Thymus (tissue), 11 donors: ENCODE measurements around the gene ITPKB. TPM values are rescaled to one million over a fixed set of nuclear protein-coding genes. Genes with fewer than 3 reads are reported as not detected.
"Not testable (repeated sequence)": the region's sequence is repeated elsewhere in the genome, so short reads cannot be mapped to it uniquely, and the experiment has no call there.

Source experiments
- DNase-seq, 9 donors: peaks; one replicate each; pipeline ENCODE4 v3.0.0-alpha.2; 2013; ENCODE audit warnings: low spot score in 9 of 9, low read depth in 6 of 9, missing footprints in 1 of 9
- H3K27ac ChIP-seq, 2 donors: one replicate each; pipeline ENCODE4 v1.5.1; 2013; ENCODE audit warnings: control low read depth in 1 of 2, low read depth in 1 of 2, low read length in 1 of 2, mild to moderate bottlenecking in 1 of 2, moderate library complexity in 1 of 2
- H3K27me3 ChIP-seq, 2 donors: one replicate each; pipeline ENCODE4 v1.5.1; 2013; ENCODE audit warnings: low read length in 1 of 2; ENCODE audit not compliant: control insufficient read depth in 2 of 2, insufficient read depth in 1 of 2
- H3K36me3 ChIP-seq, 2 donors: one replicate each; pipeline ENCODE4 v1.5.1; 2013; ENCODE audit warnings: low read length in 1 of 2, mild to moderate bottlenecking in 1 of 2, moderate library complexity in 1 of 2; ENCODE audit not compliant: control insufficient read depth in 2 of 2, insufficient read depth in 2 of 2
- H3K4me1 ChIP-seq, 2 donors: one replicate each; pipeline ENCODE4 v1.5.1; 2013; ENCODE audit warnings: low read length in 2 of 2; ENCODE audit not compliant: control insufficient read depth in 2 of 2, insufficient read depth in 2 of 2
- H3K4me3 ChIP-seq, 2 donors: one replicate each; pipeline ENCODE4 v1.5.1; 2013; ENCODE audit warnings: low read length in 2 of 2, control low read depth in 1 of 2, mild to moderate bottlenecking in 1 of 2
- H3K9me3 ChIP-seq, 2 donors: one replicate each; pipeline ENCODE4 v1.5.1; 2013; ENCODE audit warnings: low read length in 1 of 2, mild to moderate bottlenecking in 1 of 2; ENCODE audit not compliant: control insufficient read depth in 2 of 2, insufficient read depth in 1 of 2
- WGBS: extraction: QIAGEN DNeasy Blood & Tissue Kit; methylation state at CpG from one replicate; pipeline ENCODE4 v1.1.7; 2013; 5-methylcytosine and 5-hydroxymethylcytosine counted together
- polyA plus RNA-seq: library from polyadenylated mRNA; stranded (reverse); fragments of 200-250 nt; gene quantifications from one replicate; pipeline ENCODE4 v1.2.3, GENCODE V29; 2013
- total RNA-seq: library from RNA; stranded (reverse); fragments of 120-200 nt; gene quantifications from one replicate; pipeline ENCODE4 v1.2.4, GENCODE V29; 2013
- donor health status: healthy.

ITPKB gene
- total and polyA plus RNA-seq, 2 donors = 22.7 to 32.0 TPM

DNA sequence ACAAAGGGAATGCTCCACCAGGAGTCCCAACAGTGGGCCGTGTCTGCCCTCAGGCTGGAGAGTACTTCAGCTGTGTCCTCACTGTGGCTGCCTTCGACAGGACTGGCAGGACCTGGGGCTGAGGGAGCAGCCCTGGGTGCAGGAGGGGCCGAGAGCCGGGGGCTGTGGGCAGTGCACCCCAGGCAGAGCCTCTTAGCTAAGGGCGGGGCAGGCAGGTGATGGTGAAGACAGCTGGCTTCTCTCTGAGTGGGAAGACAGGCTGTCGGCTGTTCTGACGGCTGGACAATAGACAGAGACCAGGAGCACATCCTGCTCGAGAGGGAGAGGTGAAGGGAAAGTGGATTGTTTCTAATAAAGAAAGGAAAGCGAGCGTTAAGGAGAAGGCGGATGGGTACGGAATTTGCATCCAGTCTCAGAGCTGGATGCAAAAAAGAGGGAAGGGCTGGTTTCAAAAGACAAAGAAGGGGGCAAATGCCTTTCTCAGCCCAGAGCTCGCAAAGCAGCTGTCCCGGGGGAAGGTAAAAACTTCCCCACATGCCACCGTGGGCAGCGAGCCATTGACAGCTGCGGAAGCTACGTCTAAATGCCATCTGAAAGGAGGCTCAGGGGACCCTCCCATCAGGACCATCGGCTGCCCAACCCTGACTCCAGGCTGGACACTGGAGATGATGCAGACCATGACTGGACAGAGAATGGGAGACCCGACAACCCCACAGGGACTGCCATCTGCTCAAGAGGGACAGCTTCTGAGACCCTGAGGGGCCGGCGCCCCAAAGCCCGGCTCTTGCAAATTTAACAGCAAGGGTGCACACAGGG lies 98.6 kb downstream of the ITPKB start:
- Histone ChIP-seq H3K9me3 (no peaks in the 10 kb centered on the region), H3K27me3 (no peaks in the 10 kb centered on the region), H3K4me3 (no peak overlapping the region), H3K36me3 (peaks cover 95 to 96% of the 10 kb centered on the region in 2 donors), H3K27ac (no peak overlapping the region), H3K4me1 (peaks cover 15 to 35% of the 10 kb centered on the region in 2 donors)
- DNase-seq = no peak
- 97% methylated on average over 23 of the region's 23 CpGs for WGBS

DNA sequence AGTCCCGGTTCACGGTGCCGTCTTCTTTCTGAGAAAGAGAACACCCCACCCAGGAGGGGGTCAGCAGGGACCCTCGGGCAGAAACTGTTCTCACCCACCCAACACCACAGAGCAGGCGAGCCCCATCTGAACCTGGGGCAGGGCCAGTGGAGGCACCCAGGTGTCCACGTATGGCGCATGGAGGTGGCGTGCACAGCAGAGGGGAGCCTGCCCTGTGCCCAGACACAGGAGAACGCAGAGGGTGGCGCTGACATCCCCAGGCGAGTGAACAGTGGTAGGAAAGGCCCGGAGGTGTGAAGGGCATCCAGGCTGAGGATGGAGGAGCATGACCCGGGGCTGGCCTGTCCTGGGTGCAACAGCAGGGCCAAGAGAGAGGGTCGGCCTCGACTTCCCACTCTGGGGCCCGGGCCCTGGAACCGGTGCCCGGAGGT lies 99.4 kb downstream of the ITPKB start:
- no peak overlapping the region for H3K4me3 ChIP-seq
- no peaks in the 10 kb centered on the region for H3K9me3 ChIP-seq
- peaks cover 92 to 96% of the 10 kb centered on the region in 2 donors for H3K36me3 ChIP-seq
- H3K4me1 ChIP-seq = peaks cover 9 to 28% of the 10 kb centered on the region in 2 donors
- no peaks in the 10 kb centered on the region for H3K27me3 ChIP-seq
- no peak for DNase-seq
- 98% methylated on average over 18 of the region's 18 CpGs for WGBS
- no peak overlapping the region for H3K27ac ChIP-seq

- Histone ChIP-seq H3K4me1 (peaks cover 4 to 26% of the 10 kb centered on the region in 2 donors), H3K36me3 (peaks cover 92 to 97% of the 10 kb centered on the region in 2 donors)
- not testable (repeated sequence) for H3K9me3 ChIP-seq, DNase-seq, H3K27ac ChIP-seq, H3K4me3 ChIP-seq, H3K27me3 ChIP-seq
- 99% methylated on average over 8 of the region's 8 CpGs for WGBS
Measured at GRCh38 chr1:226639206-226639605, 99.9 kb downstream of the ITPKB start.

GRCh38 chr1:226638608-226639007 lies 100.5 kb downstream of the ITPKB start:
- 95% methylated on average over 16 of the region's 16 CpGs for WGBS
- no peak for DNase-seq
- peaks cover 2 to 26% of the 10 kb centered on the region in 2 donors for H3K4me1 ChIP-seq
- peaks cover 93 to 99% of the 10 kb centered on the region in 2 donors for H3K36me3 ChIP-seq
- no peaks in the 10 kb centered on the region for H3K27me3 ChIP-seq
- H3K4me3 ChIP-seq = no peak overlapping the region
- H3K27ac ChIP-seq = no peak overlapping the region
- no peaks in the 10 kb centered on the region for H3K9me3 ChIP-seq

GRCh38 chr1:226638001-226638601 lies 101.0 kb downstream of the ITPKB start:
- no peak overlapping the region for H3K4me3 ChIP-seq
- H3K36me3 ChIP-seq = peaks cover 94 to 99% of the 10 kb centered on the region in 2 donors
- 89% methylated on average over 10 of the region's 10 CpGs for WGBS
- DNase-seq = no peak
- H3K27ac ChIP-seq = no peak overlapping the region
- H3K27me3 ChIP-seq = no peaks in the 10 kb centered on the region
- H3K9me3 ChIP-seq = no peaks in the 10 kb centered on the region
- peaks cover 0 to 26% of the 10 kb centered on the region in 2 donors for H3K4me1 ChIP-seq

DNA sequence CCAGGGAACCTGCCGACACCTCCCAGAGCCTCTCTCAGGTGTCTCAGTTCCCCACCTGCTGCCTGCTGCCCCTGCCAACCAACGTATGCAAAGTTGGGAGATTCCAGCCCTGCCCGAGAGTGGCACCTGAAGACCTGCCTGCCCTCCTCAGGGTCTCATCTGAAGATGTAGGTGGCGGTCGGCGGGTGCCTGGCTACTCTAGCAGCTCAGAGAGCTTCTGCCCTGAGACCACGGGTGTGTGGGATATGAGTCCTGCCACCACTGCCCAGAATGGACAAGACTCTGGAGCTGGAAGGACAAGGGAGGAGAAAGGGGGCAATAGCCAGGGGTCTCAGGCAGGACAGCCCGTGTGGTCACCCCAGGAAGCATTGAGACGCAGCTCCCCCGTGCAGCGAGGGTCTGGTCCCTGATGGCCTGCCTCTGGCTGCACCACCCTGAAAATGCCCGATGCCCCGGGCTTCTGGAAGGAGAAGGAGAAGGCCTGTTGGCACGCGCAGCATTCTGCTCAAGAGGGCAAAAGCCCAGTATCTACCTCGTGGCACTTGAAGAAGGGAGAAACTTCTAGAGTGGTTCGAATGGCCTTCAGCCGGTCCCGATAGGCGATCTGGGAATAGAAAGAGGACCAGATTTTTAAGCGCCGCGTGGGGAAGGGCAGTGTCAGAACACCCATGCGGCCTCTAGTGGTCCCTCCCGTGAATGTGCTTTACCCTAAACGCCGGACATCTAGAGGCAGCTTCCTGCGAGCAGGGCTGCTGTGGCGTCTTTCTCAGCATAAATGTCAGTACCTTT lies 101.7 kb downstream of the ITPKB start:
- Histone ChIP-seq H3K9me3 (no peaks in the 10 kb centered on the region), H3K4me3 (no peak overlapping the region), H3K36me3 (peaks cover 94 to 99% of the 10 kb centered on the region in 2 donors), H3K4me1 (peaks cover 0 to 24% of the 10 kb centered on the region in 2 donors), H3K27ac (no peak overlapping the region), H3K27me3 (no peaks in the 10 kb centered on the region)
- WGBS = 94% methylated on average over 29 of the region's 29 CpGs
- DNase-seq = no peak

DNA sequence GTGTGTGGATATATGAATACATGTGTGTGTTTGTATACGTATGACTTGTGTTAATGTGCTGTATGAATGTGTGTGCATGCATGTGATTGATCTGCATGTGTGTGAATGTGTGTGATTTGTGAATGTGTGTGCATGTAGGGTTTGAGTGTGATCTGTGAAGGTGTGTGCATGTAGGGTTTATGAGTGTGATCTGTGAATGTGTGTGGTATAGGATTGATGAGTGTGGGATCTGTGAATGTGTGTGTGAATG lies 102.3 kb downstream of the ITPKB start:
- no peak for DNase-seq
- 97% methylated on average over 1 of the region's 1 CpG for WGBS
- Histone ChIP-seq H3K27me3 (no peaks in the 10 kb centered on the region), H3K27ac (no peak overlapping the region), H3K4me1 (peaks cover 0 to 24% of the 10 kb centered on the region in 2 donors), H3K9me3 (no peaks in the 10 kb centered on the region), H3K36me3 (peaks cover 94 to 99% of the 10 kb centered on the region in 2 donors), H3K4me3 (no peak overlapping the region)

DNA sequence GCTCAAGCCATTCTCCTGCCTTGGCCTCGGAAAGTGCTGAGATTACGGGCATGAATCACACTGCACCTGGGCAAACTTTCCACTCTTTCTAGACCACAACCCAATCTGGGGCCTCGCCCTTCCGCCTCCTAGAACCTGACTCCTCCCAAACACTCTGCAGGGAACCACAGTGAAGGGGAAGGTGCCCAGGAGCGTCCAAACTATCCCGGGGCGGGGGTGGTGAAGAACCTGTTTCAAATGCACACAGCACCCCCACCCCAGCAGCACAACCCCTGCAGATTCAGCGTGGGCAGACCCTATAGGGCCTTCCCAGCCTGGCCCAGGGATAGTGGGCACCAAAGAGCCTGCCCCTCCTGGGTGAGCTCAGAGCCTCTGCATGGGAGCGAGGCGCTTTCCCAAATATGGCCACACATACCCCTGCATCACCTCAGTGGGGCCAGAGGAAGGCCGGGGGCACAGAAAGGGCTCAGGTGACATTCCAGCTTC lies 103.6 kb downstream of the ITPKB start:
- Histone ChIP-seq H3K9me3 (no peaks in the 10 kb centered on the region), H3K4me3 (no peak overlapping the region), H3K27ac (no peak overlapping the region), H3K36me3 (peaks cover 90 to 93% of the 10 kb centered on the region in 2 donors), H3K27me3 (no peaks in the 10 kb centered on the region), H3K4me1 (peaks cover 0 to 24% of the 10 kb centered on the region in 2 donors)
- DNase-seq = no peak
- 85% methylated on average over 11 of the region's 11 CpGs for WGBS
